Cardiac fibroblast (primary cell): ENCODE measurements around the gene PNLDC1.

Source experiments
- DNase-seq, 2 donors: peaks; one replicate each; pipeline versions ENCODE4 v3.0.0 to v3.0.0-alpha.2; 2010; ENCODE audit warnings: low read depth in 2 of 2
- H3K4me3 ChIP-seq, 2 donors: replicated peaks in 1 of 2; 1 replicate in 1 of 2; 2 replicates in 1 of 2; pipeline ENCODE4 v1.5.1; 2011; ENCODE audit warnings: low read depth in 2 of 2, low read length in 2 of 2, mild to moderate bottlenecking in 2 of 2, moderate library complexity in 1 of 2
- TF ChIP-seq, protein P1 (sequence below): IDR thresholded peaks from one replicate; pipeline ENCODE4 v1.5.1; 2011; ENCODE audit warnings: low read depth, mild to moderate bottlenecking, low read length, inconsistent platforms

Gene PNLDC1

DNA sequence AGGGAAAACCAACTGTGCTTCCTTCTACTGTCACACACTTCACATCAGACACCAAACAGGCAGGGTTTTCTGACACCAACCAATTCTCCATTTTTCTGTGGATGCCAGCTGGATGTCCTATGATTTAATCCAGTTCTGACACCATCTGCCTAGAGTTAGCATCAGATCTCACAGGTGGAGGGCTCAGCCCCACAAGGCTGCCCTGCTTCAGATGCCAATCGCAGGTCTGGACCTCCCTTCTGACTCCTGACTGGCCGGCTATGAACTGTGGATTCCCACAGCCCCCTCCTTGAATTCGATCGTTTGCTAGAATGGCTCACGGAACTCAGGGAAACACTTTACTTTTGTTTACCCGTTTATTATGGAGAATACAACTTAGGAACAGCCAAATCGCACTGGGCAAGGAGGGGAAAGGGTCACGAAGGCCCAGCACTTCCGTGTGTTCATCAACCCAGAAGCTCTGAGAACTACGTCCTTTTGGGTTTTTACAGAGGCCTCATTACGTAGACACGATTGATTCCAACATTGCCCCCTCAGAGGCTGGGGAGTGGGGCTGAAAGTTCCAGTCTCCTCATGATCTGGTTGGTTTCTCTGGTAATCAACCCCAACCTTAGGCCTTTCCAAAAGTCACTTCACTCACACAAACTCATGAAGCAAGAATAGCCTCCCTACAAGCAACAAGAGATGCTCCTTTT, 65.3 kb downstream of the PNLDC1 start:
- TF ChIP-seq, protein P1, sequence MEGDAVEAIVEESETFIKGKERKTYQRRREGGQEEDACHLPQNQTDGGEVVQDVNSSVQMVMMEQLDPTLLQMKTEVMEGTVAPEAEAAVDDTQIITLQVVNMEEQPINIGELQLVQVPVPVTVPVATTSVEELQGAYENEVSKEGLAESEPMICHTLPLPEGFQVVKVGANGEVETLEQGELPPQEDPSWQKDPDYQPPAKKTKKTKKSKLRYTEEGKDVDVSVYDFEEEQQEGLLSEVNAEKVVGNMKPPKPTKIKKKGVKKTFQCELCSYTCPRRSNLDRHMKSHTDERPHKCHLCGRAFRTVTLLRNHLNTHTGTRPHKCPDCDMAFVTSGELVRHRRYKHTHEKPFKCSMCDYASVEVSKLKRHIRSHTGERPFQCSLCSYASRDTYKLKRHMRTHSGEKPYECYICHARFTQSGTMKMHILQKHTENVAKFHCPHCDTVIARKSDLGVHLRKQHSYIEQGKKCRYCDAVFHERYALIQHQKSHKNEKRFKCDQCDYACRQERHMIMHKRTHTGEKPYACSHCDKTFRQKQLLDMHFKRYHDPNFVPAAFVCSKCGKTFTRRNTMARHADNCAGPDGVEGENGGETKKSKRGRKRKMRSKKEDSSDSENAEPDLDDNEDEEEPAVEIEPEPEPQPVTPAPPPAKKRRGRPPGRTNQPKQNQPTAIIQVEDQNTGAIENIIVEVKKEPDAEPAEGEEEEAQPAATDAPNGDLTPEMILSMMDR: no peak
- no peak for DNase-seq
- no peak overlapping the region for H3K4me3 ChIP-seq

DNA sequence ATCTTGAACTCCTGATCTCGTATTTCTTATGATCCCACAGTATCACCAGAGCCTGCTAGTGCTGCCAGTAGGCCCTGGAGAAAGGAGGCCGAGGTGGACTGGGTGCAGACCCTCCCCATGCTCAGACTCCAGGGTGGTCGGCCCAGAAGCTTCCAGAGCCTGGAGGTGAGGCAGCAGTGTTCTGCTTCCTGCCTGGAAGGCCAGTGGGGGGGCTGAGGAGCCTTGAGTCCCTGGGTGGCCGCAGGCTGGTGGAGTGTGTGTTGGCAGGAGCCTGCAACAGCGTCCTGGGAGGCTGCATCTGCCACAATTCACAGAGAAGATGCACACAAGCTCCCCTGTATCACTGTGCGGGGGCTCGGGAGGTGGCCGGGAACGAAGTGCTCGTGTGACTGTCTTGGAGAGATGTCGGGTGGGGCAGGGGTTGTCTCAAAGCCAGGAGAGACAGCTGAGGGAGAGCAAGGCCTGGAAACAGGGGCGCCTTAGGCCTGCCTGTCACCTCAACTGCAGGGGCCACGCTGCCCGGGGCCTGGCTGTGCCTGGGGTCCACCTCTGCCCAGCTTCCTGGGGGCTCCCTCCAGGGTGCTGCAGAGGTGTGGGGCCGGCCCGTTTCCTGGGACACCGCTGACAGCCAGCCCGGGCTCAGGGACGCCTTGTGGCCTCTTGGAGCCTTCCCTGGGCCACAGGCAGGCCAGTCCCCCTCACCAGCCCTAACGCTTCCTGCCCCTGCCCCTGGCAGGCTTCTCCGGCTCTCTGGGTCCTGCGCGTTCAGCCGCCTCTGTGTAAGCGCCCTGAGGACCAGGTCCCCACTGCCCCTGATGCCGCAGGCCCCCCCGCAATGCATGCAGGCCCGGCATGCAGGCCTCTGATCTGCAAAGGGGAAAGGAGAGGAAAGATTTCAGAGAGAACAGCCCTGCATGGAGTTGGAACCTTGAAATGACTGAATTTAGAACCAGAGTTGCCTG, 66.5 kb downstream of the PNLDC1 start:
- no peak overlapping the region for H3K4me3 ChIP-seq
- no peak for DNase-seq
- TF ChIP-seq, protein P1: no peak
